Measurements from ENCODE around the gene PTGER2.
A peak's percentile ranks its signal among the peaks of the same experiment; 100 is the strongest.

The PTGER2 gene

GRCh38 chr14:52266782-52267181, 47.3 kb upstream of the PTGER2 start:
- H3K36me3 ChIP-seq (ENCODE audit: insufficient read depth, low read length): no peaks in the 10 kb centered on the region
- TF ChIP-seq EZH2 (IDR thresholded peaks at IDR 0.05; ENCODE audit: borderline replicate concordance, low read depth, low read length, severe bottlenecking) (no peak), CTCF (IDR thresholded peaks at IDR 0.05; ENCODE audit: borderline replicate concordance, extremely low read depth, low read length, poor library complexity, severe bottlenecking) (no peak)
- no peaks in the 10 kb centered on the region for H3K79me2 ChIP-seq (ENCODE audit: insufficient read depth, low read length)
- no peak overlapping the region for H2AFZ ChIP-seq (ENCODE audit: low read depth, low read length)
- H4K20me1 ChIP-seq (ENCODE audit: insufficient read depth, low read length): no peaks in the 10 kb centered on the region
- H3K4me1 ChIP-seq (ENCODE audit: insufficient read depth, low read length): peaks cover 27% of the 10 kb centered on the region
- no peak for ATAC-seq (ENCODE audit: insufficient read depth, low read depth)
- no peak overlapping the region for H3K9ac ChIP-seq (ENCODE audit: low read depth, low read length)
- DNase-seq: no peak
- H3K9me3 ChIP-seq (ENCODE audit: insufficient read depth, low read length, severe bottlenecking): peaks cover 2% of the 10 kb centered on the region
- no peak overlapping the region for H3K4me2 ChIP-seq (ENCODE audit: insufficient read depth, low read length)
- H3K27ac ChIP-seq (ENCODE audit: low read length): no peak overlapping the region
- H3K4me3 ChIP-seq (ENCODE audit: low read depth in 1 of 2, low read length in 2 of 2): no peak overlapping the region
- H3K27me3 ChIP-seq (ENCODE audit: insufficient read depth, low read length, poor library complexity): no peaks in the 10 kb centered on the region

- no peak for TF ChIP-seq CTCF (IDR thresholded peaks at IDR 0.05; ENCODE audit: borderline replicate concordance, extremely low read depth, low read length, poor library complexity, severe bottlenecking)
- no peak for DNase-seq
Observed at GRCh38 chr14:52267501-52268278, 46.4 kb upstream of the PTGER2 start, which contains the start of gene PTGDR. PTGDR (plus strand) TSS chr14:52267698; CDS start chr14:52267815, 117 bp downstream.

GRCh38 chr14:52268279-52269061, 45.6 kb upstream of the PTGER2 start:
- H3K9me3 ChIP-seq (ENCODE audit: insufficient read depth, low read length, severe bottlenecking): peaks cover 2% of the 10 kb centered on the region
- no peak for DNase-seq
- H3K4me2 ChIP-seq (ENCODE audit: insufficient read depth, low read length): peak overlapping the region; percentile 38; the same call in 1 of the 2 replicates
- H3K27me3 ChIP-seq (ENCODE audit: insufficient read depth, low read length, poor library complexity): no peaks in the 10 kb centered on the region
- peak overlapping the region in 1 of 2 experiments; percentile 35; a peak in 2 of 4 replicates for H3K4me3 ChIP-seq (ENCODE audit: low read depth in 1 of 2, low read length in 2 of 2)
- H3K27ac ChIP-seq (ENCODE audit: low read length): no peak overlapping the region
- no peaks in the 10 kb centered on the region for H3K79me2 ChIP-seq (ENCODE audit: insufficient read depth, low read length)
- 0 out of 2 replicates have a peak overlapping the region, but pooled peaks have one; percentile 23 for H2AFZ ChIP-seq (ENCODE audit: low read depth, low read length)
- peaks cover 22% of the 10 kb centered on the region for H3K4me1 ChIP-seq (ENCODE audit: insufficient read depth, low read length)
- H4K20me1 ChIP-seq (ENCODE audit: insufficient read depth, low read length): no peaks in the 10 kb centered on the region
- no peaks in the 10 kb centered on the region for H3K36me3 ChIP-seq (ENCODE audit: insufficient read depth, low read length)
- TF ChIP-seq CTCF (IDR thresholded peaks at IDR 0.05; ENCODE audit: borderline replicate concordance, extremely low read depth, low read length, poor library complexity, severe bottlenecking): no peak
- no peak for TF ChIP-seq EZH2 (IDR thresholded peaks at IDR 0.05; ENCODE audit: borderline replicate concordance, low read depth, low read length, severe bottlenecking)
- no peak overlapping the region for H3K9ac ChIP-seq (ENCODE audit: low read depth, low read length)
- ATAC-seq (ENCODE audit: insufficient read depth, low read depth): no peak

More at GRCh38 chr14:52267501-52268278, 46.4 kb upstream of the PTGER2 start, which contains the start of gene PTGDR:
- H3K4me2 ChIP-seq (ENCODE audit: insufficient read depth, low read length): peak within 1 kb of the TSS; percentile 38; the same call in 1 of the 2 replicates
- peaks cover 27% of the 10 kb centered on the region for H3K4me1 ChIP-seq (ENCODE audit: insufficient read depth, low read length)
- H3K27me3 ChIP-seq (ENCODE audit: insufficient read depth, low read length, poor library complexity): no peaks in the 10 kb centered on the region
- peaks cover 2% of the 10 kb centered on the region for H3K9me3 ChIP-seq (ENCODE audit: insufficient read depth, low read length, severe bottlenecking)
- no peak for ATAC-seq (ENCODE audit: insufficient read depth, low read depth)
- no peaks in the 10 kb centered on the region for H3K36me3 ChIP-seq (ENCODE audit: insufficient read depth, low read length)
- peak within 1 kb of the TSS in 1 of 2 experiments; percentile 35; a peak in 2 of 4 replicates for H3K4me3 ChIP-seq (ENCODE audit: low read depth in 1 of 2, low read length in 2 of 2)
- H4K20me1 ChIP-seq (ENCODE audit: insufficient read depth, low read length): no peaks in the 10 kb centered on the region
- no peaks in the 10 kb centered on the region for H3K79me2 ChIP-seq (ENCODE audit: insufficient read depth, low read length)
- H3K9ac ChIP-seq (ENCODE audit: low read depth, low read length): no peak within 1 kb of the TSS
- H2AFZ ChIP-seq (ENCODE audit: low read depth, low read length): 0 out of 2 replicates have a peak within 1 kb of the TSS, but pooled peaks have one; percentile 19
- H3K27ac ChIP-seq (ENCODE audit: low read length): no peak within 1 kb of the TSS
